ENCODE results near the gene RHO.

DNA sequence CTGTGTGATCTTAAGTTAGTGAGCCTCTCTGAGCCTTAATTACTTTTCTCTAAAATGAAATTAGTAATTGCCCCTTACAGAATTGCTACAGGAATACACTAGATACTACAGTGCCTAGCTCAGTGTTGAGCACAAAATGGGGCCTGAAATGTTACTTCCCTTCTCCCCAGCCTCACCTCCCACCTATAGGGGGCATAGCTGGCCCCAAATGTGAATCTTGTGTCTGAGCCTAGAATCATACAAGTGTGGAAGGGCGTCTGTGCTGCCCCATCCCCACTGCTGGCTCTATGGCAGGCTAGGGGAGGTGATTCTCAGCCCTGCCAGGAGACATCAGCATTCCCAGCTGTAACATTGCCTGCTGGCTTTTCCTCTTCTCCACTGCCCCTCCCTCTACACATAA is 45.7 kb upstream of the RHO start:
- TF ChIP-seq, protein P1, sequence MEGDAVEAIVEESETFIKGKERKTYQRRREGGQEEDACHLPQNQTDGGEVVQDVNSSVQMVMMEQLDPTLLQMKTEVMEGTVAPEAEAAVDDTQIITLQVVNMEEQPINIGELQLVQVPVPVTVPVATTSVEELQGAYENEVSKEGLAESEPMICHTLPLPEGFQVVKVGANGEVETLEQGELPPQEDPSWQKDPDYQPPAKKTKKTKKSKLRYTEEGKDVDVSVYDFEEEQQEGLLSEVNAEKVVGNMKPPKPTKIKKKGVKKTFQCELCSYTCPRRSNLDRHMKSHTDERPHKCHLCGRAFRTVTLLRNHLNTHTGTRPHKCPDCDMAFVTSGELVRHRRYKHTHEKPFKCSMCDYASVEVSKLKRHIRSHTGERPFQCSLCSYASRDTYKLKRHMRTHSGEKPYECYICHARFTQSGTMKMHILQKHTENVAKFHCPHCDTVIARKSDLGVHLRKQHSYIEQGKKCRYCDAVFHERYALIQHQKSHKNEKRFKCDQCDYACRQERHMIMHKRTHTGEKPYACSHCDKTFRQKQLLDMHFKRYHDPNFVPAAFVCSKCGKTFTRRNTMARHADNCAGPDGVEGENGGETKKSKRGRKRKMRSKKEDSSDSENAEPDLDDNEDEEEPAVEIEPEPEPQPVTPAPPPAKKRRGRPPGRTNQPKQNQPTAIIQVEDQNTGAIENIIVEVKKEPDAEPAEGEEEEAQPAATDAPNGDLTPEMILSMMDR (IDR thresholded peaks at IDR 0.05; ENCODE audit: poor library complexity), result no peak
- TF ChIP-seq EZH2 (IDR thresholded peaks at IDR 0.05; ENCODE audit: borderline replicate concordance) (no peak), EZH2phosphoT487 (IDR thresholded peaks at IDR 0.05; ENCODE audit: low read depth, severe bottlenecking, unreplicated experiment) (no peak)
